Neural crest cell (in vitro differentiated cells): ENCODE measurements around the gene COL9A3. TPM values are rescaled to one million over a fixed set of nuclear protein-coding genes. Genes with fewer than 3 reads are reported as not detected.

Source experiments
- DNase-seq: peaks from one replicate; pipeline ENCODE4 v3.0.0; 2021; ENCODE audit warnings: low read depth, mixed read lengths, low spot score
- H3K27ac Mint-ChIP-seq: one replicate; pipeline ENCODE4 v1.8.0; 2021; ENCODE audit warnings: mild to moderate bottlenecking, mixed read lengths; ENCODE audit not compliant: unreplicated experiment
- H3K27me3 Mint-ChIP-seq: 2 replicates; pipeline ENCODE4 v1.8.0; 2021; ENCODE audit warnings: low read depth, mild to moderate bottlenecking, mixed read lengths
- H3K36me3 Mint-ChIP-seq: 2 replicates; pipeline ENCODE4 v1.8.0; 2021; ENCODE audit warnings: low read depth, mild to moderate bottlenecking, mixed read lengths
- H3K4me1 Mint-ChIP-seq: 2 replicates; pipeline ENCODE4 v1.8.0; 2021; ENCODE audit warnings: mixed read lengths
- H3K4me3 Mint-ChIP-seq: one replicate; pipeline ENCODE4 v1.8.0; 2021; ENCODE audit warnings: mild to moderate bottlenecking, mixed read lengths
- H3K9me3 Mint-ChIP-seq: 2 replicates; pipeline ENCODE4 v1.8.0; 2021; ENCODE audit warnings: mixed read lengths
- total RNA-seq: library from RNA; stranded (reverse); gene quantifications from 2 replicates; pipeline ENCODE4 v1.2.1, GENCODE V29; 2021
- TF ChIP-seq, protein P1 (sequence below): fragments of 200-600 bp; sonication (generic); conservative IDR thresholded peaks from 2 replicates; pipeline ENCODE4 v1.5.0; 2021; ENCODE audit warnings: antibody characterized with exemption, mild to moderate bottlenecking

Gene COL9A3
- total RNA-seq, 1 donor from 2014 or later = 4.6 TPM

DNA sequence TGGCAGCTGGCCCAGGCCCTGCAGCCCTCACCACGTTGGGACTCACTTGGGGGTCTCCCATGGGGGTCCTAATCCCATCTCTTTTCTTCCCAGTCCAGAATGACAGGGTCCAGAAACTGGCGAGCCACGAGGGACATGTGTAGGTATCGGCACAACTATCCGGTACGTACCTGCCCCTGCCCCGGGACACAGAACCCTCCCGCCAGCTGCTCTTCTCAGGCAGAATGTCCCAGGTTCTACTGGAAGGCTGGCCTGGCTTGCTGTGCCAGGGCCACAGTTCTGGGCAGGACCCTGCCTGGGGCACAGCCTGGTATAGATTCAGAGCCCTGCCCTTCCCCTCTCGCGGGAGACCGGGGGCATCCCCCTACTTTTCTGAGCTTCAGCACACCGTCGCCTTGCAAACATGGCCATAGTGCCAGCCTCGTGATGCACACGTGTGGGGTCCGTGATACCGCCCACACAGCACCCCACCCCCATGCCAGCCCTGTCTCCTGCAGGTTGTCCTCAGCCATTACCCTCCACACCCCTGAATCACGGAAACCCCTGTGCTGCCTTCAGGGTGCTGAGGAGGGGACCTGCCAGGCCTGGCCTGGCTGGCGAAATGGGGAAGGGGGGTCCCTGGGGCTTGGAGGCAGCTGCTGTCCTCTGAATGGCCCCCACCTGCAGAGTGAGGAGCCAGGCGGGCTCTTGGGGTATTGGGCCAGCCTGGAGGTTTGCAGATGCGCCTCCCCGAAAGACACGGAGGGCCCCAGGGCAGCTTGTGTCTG is 9.2 kb upstream of the COL9A3 start:
- Mint-ChIP-seq H3K9me3 (no peaks in the 10 kb centered on the region), H3K4me1 (peaks cover 20% of the 10 kb centered on the region), H3K27ac (no peak overlapping the region), H3K4me3 (peak overlapping the region; percentile 92), H3K27me3 (no peaks in the 10 kb centered on the region), H3K36me3 (no peaks in the 10 kb centered on the region)
- TF ChIP-seq, protein P1, sequence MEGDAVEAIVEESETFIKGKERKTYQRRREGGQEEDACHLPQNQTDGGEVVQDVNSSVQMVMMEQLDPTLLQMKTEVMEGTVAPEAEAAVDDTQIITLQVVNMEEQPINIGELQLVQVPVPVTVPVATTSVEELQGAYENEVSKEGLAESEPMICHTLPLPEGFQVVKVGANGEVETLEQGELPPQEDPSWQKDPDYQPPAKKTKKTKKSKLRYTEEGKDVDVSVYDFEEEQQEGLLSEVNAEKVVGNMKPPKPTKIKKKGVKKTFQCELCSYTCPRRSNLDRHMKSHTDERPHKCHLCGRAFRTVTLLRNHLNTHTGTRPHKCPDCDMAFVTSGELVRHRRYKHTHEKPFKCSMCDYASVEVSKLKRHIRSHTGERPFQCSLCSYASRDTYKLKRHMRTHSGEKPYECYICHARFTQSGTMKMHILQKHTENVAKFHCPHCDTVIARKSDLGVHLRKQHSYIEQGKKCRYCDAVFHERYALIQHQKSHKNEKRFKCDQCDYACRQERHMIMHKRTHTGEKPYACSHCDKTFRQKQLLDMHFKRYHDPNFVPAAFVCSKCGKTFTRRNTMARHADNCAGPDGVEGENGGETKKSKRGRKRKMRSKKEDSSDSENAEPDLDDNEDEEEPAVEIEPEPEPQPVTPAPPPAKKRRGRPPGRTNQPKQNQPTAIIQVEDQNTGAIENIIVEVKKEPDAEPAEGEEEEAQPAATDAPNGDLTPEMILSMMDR = no peak
- DNase-seq = no peak

DNA sequence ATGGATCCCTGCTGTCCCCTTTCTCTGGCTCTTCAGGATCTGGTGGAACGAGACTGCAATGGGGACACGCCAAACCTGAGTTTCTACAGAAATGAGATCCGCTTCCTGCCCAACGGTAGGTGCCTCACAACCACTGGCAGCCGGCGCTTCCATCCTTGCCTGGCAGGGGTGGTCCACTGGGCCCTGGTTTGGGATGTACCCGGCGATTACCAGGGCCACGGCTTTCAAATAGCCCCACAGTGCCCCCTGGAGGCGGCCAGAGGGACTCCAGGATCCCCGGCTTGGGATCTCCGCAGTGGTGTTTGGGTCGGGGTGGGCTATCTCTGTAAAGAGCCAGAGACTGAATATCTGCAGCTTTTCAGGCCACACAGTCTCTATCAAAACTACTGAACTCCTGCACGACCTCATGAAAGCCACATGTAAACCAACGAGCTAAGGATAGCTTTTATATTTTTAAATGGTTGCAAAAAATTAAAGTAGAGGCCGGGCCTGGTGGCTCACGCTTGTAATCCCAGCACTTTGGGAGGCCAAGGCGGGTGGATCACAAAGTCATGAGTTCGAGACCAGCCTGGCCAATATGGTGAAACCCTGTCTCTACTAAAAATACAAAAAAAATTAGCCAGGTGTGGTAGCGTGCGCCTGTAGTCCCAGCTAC is 8.5 kb upstream of the COL9A3 start:
- Mint-ChIP-seq H3K9me3 (no peaks in the 10 kb centered on the region), H3K4me1 (peaks cover 20% of the 10 kb centered on the region), H3K27me3 (no peaks in the 10 kb centered on the region), H3K4me3 (peak overlapping the region; percentile 92), H3K27ac (no peak overlapping the region), H3K36me3 (no peaks in the 10 kb centered on the region)
- TF ChIP-seq, protein P1 = peak; percentile 90
- peak; percentile 86 for DNase-seq

DNA sequence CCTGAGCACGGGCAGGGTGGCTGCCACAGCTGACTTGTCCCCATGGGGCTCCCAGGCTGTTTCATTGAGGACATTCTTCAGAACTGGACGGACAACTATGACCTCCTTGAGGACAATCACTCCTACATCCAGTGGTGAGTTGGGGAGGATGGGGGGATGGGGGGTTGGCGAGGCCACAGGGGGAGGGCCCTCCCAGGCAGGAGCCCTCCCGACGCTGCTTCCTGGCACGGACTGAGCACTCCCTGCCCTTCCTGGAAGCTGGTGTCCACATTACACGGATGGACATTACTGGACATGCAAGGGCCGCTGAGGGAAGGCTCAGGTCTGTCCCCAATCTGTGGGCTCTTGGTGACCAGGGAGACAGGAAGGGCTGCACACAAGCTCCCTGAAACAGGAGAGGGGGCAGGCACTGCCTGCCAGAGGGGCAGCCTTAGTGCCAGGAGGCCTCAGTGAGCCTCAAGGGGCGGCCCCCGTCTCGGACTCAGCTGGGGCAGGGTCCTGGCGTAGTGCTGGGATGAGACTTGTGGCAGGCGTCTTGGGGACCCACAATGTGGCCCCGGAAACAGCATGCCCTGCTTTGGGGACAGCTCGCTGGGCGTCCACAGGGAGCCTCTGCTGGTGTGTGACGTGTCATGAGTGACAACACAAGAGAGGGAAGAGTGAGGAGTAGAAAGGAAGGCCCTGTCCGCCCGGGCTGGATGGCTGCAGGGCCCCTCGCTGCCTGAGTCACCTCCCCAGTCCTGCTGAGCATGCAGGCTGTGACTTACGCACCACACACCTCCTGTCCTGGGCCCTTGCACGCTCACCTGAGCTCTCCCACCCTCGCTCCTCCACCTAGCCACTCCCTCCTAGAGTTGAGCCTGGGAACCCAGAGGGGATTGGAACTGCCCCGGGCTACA is 7.1 kb upstream of the COL9A3 start:
- Mint-ChIP-seq H3K4me1 (peaks cover 15% of the 10 kb centered on the region), H3K36me3 (no peaks in the 10 kb centered on the region), H3K27me3 (peaks cover 5% of the 10 kb centered on the region), H3K4me3 (no peak overlapping the region), H3K27ac (no peak overlapping the region), H3K9me3 (no peaks in the 10 kb centered on the region)
- TF ChIP-seq, protein P1 = no peak
- no peak for DNase-seq

DNA sequence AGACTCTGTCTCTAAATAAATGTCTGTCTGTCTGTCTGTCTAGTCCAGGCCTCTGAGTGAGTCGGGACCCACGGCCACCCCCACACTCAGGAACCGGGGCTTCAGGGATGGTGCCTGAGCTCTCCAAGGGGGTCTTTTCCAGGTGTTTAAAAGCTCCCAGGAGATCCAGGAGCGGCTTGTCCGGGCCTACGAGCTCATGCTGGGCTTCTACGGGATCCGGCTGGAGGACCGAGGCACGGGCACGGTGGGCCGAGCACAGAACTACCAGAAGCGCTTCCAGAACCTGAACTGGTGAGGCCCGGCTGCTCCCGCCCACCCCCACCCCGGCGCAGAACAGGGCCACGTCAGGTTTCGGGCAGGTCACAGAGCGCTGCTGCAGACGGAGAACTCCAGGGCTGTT is 5.5 kb upstream of the COL9A3 start:
- Mint-ChIP-seq H3K27me3 (peaks cover 21% of the 10 kb centered on the region), H3K9me3 (no peaks in the 10 kb centered on the region), H3K4me1 (peaks cover 16% of the 10 kb centered on the region), H3K36me3 (no peaks in the 10 kb centered on the region), H3K4me3 (no peak overlapping the region), H3K27ac (no peak overlapping the region)
- no peak for DNase-seq
- TF ChIP-seq, protein P1 = no peak

DNA sequence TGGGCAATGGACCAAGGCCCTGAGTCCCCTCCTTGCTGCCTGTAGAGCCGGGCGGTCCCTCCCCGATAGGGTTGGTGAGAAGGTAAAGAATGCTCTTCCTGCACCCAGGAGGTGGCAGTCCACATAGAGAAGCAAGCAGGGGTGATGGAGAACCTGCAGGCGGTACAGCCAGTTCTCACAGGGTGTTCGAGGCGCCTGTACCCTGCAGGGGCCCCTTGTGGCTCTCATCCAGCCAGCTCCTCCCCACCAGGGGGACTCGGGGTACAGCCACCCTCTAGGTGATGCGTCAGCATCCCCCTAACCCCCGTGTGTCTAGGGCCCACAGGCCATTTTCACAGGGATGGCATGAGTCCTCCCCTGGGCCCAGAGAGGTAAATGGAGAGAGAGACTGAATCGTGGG is 5.1 kb upstream of the COL9A3 start:
- peaks cover 14% of the 10 kb centered on the region for H3K4me1 Mint-ChIP-seq
- DNase-seq = no peak
- TF ChIP-seq, protein P1 = no peak

More for the DNA sequence above, 5.1 kb upstream of the COL9A3 start:
- Mint-ChIP-seq H3K27ac (no peak overlapping the region), H3K27me3 (peaks cover 23% of the 10 kb centered on the region), H3K4me3 (no peak overlapping the region), H3K9me3 (no peaks in the 10 kb centered on the region), H3K36me3 (no peaks in the 10 kb centered on the region)
